ENCODE results near the gene GPRIN1. TPM values are rescaled to one million over a fixed set of nuclear protein-coding genes. Genes with fewer than 3 reads are reported as not detected.

Gene GPRIN1
- total and polyA plus RNA-seq, 2 donors (not counting 1 experiment from before 2014, with no cell fraction given): 1.9 to 6.3 TPM

DNA sequence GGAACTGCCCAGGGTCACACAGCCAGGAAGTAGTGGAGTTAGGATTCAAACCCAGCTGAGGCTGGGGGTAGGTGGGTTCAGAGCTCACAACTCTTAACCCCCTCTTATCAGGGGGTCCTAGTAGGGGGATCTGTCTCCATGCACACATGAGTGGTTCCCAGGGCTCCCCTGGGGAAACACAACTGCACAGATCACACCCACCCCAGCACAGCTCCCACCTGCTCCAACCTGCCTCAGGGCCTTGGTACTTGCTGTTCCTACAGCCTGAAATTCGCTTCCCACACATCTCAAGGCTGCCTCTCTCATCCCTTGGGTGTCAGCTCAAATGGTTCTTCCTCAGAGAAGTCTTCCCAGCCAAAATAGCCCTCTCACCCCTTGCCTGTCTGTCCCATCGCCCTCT, 15.6 kb upstream of the GPRIN1 start:
- Histone ChIP-seq H3K79me2 (ENCODE audit: control insufficient read depth, insufficient read depth, low read length) (no peaks in the 10 kb centered on the region), H3K36me3 (ENCODE audit: control insufficient read depth, insufficient read depth, low read length) (no peaks in the 10 kb centered on the region), H3K27me3 (ENCODE audit: control insufficient read depth, insufficient read depth, low read length) (peaks cover 11% of the 10 kb centered on the region), H3K4me2 (ENCODE audit: extremely low read depth, insufficient read depth, low read length) (no peak overlapping the region), H3K4me3 (replicated peaks in 1 of 4; ENCODE audit: control extremely low read depth in 1 of 4, insufficient read depth in 1 of 4, low read depth in 3 of 4, low read length in 4 of 4) (no peak overlapping the region), H2AFZ (ENCODE audit: low read length) (no peak overlapping the region), H3K9me3 (ENCODE audit: control insufficient read depth, insufficient read depth, low read depth, low read length) (no peaks in the 10 kb centered on the region), H4K20me1 (ENCODE audit: control insufficient read depth, extremely low read depth, insufficient read depth, low read length) (no peaks in the 10 kb centered on the region), H3K4me1 (ENCODE audit: control insufficient read depth, extremely low read depth, insufficient read depth, low read length) (peaks cover 7% of the 10 kb centered on the region), H3K27ac (ENCODE audit: insufficient read depth, low read length) (no peak overlapping the region), H3K9ac (ENCODE audit: insufficient read depth, low read length) (no peak overlapping the region)
- TF ChIP-seq, protein P1, sequence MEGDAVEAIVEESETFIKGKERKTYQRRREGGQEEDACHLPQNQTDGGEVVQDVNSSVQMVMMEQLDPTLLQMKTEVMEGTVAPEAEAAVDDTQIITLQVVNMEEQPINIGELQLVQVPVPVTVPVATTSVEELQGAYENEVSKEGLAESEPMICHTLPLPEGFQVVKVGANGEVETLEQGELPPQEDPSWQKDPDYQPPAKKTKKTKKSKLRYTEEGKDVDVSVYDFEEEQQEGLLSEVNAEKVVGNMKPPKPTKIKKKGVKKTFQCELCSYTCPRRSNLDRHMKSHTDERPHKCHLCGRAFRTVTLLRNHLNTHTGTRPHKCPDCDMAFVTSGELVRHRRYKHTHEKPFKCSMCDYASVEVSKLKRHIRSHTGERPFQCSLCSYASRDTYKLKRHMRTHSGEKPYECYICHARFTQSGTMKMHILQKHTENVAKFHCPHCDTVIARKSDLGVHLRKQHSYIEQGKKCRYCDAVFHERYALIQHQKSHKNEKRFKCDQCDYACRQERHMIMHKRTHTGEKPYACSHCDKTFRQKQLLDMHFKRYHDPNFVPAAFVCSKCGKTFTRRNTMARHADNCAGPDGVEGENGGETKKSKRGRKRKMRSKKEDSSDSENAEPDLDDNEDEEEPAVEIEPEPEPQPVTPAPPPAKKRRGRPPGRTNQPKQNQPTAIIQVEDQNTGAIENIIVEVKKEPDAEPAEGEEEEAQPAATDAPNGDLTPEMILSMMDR (conservative IDR thresholded peaks at IDR 0.05 in 1 of 2, IDR thresholded peaks at IDR 0.05 in 1 of 2; ENCODE audit: low read depth in 1 of 2, low read length in 2 of 2): no peak
- TF ChIP-seq EZH2 (IDR thresholded peaks at IDR 0.05; ENCODE audit: low read length, missing control alignments): no peak
- DNase-seq (ENCODE audit: low read depth in 2 of 2): no peak

DNA sequence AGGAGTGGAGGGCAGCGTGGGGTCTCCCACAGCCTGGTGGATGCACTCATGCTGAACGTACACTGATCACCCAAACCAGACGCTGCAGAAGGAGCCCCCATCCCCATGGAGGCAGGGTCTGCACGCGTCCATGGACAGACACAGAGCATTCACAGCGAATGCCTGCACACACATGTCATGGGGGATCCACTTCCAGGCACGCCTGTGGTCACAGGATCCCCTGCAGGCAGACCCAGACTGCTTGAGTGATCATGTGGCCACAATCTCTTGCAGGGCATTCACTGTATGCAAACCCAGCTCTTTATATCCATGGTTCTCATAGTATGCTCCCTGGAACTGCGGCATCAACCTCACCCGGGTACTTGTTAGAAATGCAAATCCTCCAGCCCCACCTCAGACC, 15.0 kb upstream of the GPRIN1 start:
- no peak overlapping the region for H3K9ac ChIP-seq (ENCODE audit: insufficient read depth, low read length)
- no peak for DNase-seq (ENCODE audit: low read depth in 2 of 2)

DNA sequence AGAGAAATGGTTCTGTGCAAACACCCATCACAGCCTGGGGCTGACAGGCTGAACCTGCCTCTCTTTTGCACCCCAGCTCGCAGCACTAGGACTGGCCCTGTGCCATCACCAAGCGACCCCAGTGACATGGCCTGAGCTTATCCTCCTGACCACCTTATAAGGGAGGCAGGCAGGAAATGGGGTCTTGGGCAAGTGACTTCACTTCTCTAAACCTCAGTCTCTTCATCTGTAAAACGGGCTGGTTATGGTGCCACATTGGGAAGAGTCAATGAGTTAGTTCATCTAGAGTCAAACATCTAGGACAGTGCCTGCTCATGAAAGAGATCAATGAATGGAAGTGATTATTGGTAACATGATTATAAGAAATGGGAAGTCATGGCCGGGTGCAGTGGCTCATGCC, 14.2 kb upstream of the GPRIN1 start:
- Histone ChIP-seq H3K9ac (ENCODE audit: insufficient read depth, low read length) (no peak overlapping the region), H3K4me3 (replicated peaks in 1 of 4; ENCODE audit: control extremely low read depth in 1 of 4, insufficient read depth in 1 of 4, low read depth in 3 of 4, low read length in 4 of 4) (no peak overlapping the region), H3K4me1 (ENCODE audit: control insufficient read depth, extremely low read depth, insufficient read depth, low read length) (peaks cover 7% of the 10 kb centered on the region), H3K36me3 (ENCODE audit: control insufficient read depth, insufficient read depth, low read length) (no peaks in the 10 kb centered on the region), H2AFZ (ENCODE audit: low read length) (no peak overlapping the region), H3K9me3 (ENCODE audit: control insufficient read depth, insufficient read depth, low read depth, low read length) (no peaks in the 10 kb centered on the region), H3K27me3 (ENCODE audit: control insufficient read depth, insufficient read depth, low read length) (peaks cover 13% of the 10 kb centered on the region), H3K4me2 (ENCODE audit: extremely low read depth, insufficient read depth, low read length) (no peak overlapping the region), H3K79me2 (ENCODE audit: control insufficient read depth, insufficient read depth, low read length) (no peaks in the 10 kb centered on the region), H4K20me1 (ENCODE audit: control insufficient read depth, extremely low read depth, insufficient read depth, low read length) (no peaks in the 10 kb centered on the region), H3K27ac (ENCODE audit: insufficient read depth, low read length) (no peak overlapping the region)
- DNase-seq (ENCODE audit: low read depth in 2 of 2): no peak
- TF ChIP-seq, protein P1 (conservative IDR thresholded peaks at IDR 0.05 in 1 of 2, IDR thresholded peaks at IDR 0.05 in 1 of 2; ENCODE audit: low read depth in 1 of 2, low read length in 2 of 2): no peak
- no peak for TF ChIP-seq EZH2 (IDR thresholded peaks at IDR 0.05; ENCODE audit: low read length, missing control alignments)

More for the DNA sequence above, 15.0 kb upstream of the GPRIN1 start:
- Histone ChIP-seq H3K9me3 (ENCODE audit: control insufficient read depth, insufficient read depth, low read depth, low read length) (no peaks in the 10 kb centered on the region), H3K4me2 (ENCODE audit: extremely low read depth, insufficient read depth, low read length) (no peak overlapping the region), H4K20me1 (ENCODE audit: control insufficient read depth, extremely low read depth, insufficient read depth, low read length) (no peaks in the 10 kb centered on the region), H3K27me3 (ENCODE audit: control insufficient read depth, insufficient read depth, low read length) (peaks cover 13% of the 10 kb centered on the region), H3K4me1 (ENCODE audit: control insufficient read depth, extremely low read depth, insufficient read depth, low read length) (peaks cover 7% of the 10 kb centered on the region), H3K4me3 (replicated peaks in 1 of 4; ENCODE audit: control extremely low read depth in 1 of 4, insufficient read depth in 1 of 4, low read depth in 3 of 4, low read length in 4 of 4) (no peak overlapping the region), H3K36me3 (ENCODE audit: control insufficient read depth, insufficient read depth, low read length) (no peaks in the 10 kb centered on the region), H3K79me2 (ENCODE audit: control insufficient read depth, insufficient read depth, low read length) (no peaks in the 10 kb centered on the region), H2AFZ (ENCODE audit: low read length) (no peak overlapping the region), H3K27ac (ENCODE audit: insufficient read depth, low read length) (no peak overlapping the region)
- TF ChIP-seq EZH2 (IDR thresholded peaks at IDR 0.05; ENCODE audit: low read length, missing control alignments): no peak
- TF ChIP-seq, protein P1 (conservative IDR thresholded peaks at IDR 0.05 in 1 of 2, IDR thresholded peaks at IDR 0.05 in 1 of 2; ENCODE audit: low read depth in 1 of 2, low read length in 2 of 2): no peak

All from fibroblast of lung (primary cell).